Measurements from ENCODE around the gene SMIM35.

The SMIM35 gene

GRCh38 chr11:118067006-118067405 lies 19.8 kb downstream of the SMIM35 start:
- ATAC-seq: no peak
- no peak for TF ChIP-seq ZC3H10 (CRISPR knock-in tag; IDR thresholded peaks at IDR 0.05)
- TF ChIP-seq ZFP3 (CRISPR knock-in tag; IDR thresholded peaks at IDR 0.05): no peak
- no peak for TF ChIP-seq SNAI2 (CRISPR knock-in tag; IDR thresholded peaks at IDR 0.05)
- TF ChIP-seq CREB5 (CRISPR knock-in tag; IDR thresholded peaks at IDR 0.05; ENCODE audit: low read depth): no peak
- no peak for TF ChIP-seq ZNF8 (CRISPR knock-in tag; IDR thresholded peaks at IDR 0.05)
- TF ChIP-seq TOX (CRISPR knock-in tag; IDR thresholded peaks at IDR 0.05; ENCODE audit: borderline replicate concordance): no peak
- no peak for TF ChIP-seq ISL1 (CRISPR knock-in tag; IDR thresholded peaks at IDR 0.05)
- TF ChIP-seq OSR1 (CRISPR knock-in tag; IDR thresholded peaks at IDR 0.05): no peak
- TF ChIP-seq ZFP30 (CRISPR knock-in tag; IDR thresholded peaks at IDR 0.05): no peak
- no peak for TF ChIP-seq ESRRG (CRISPR knock-in tag; IDR thresholded peaks at IDR 0.05)
- TF ChIP-seq RARB (CRISPR knock-in tag; IDR thresholded peaks at IDR 0.05): no peak
- no peak for TF ChIP-seq ARNTL (CRISPR knock-in tag; IDR thresholded peaks at IDR 0.05; ENCODE audit: borderline replicate concordance, low read depth)
- TF ChIP-seq BACH2 (CRISPR knock-in tag; IDR thresholded peaks at IDR 0.05; ENCODE audit: borderline replicate concordance): no peak
- TF ChIP-seq CSRNP3 (CRISPR knock-in tag; IDR thresholded peaks at IDR 0.05): no peak
- TF ChIP-seq CSDC2 (CRISPR knock-in tag; IDR thresholded peaks at IDR 0.05): no peak
- TF ChIP-seq PATZ1 (CRISPR knock-in tag; IDR thresholded peaks at IDR 0.05; ENCODE audit: borderline replicate concordance): no peak
- no peak for TF ChIP-seq ZNF565 (CRISPR knock-in tag; conservative IDR thresholded peaks at IDR 0.05; ENCODE audit: low read depth)
- no peak for TF ChIP-seq GLIS3 (CRISPR knock-in tag; IDR thresholded peaks at IDR 0.05)
- no peak for TF ChIP-seq TCF4 (CRISPR knock-in tag; IDR thresholded peaks at IDR 0.05; ENCODE audit: borderline replicate concordance)
- no peak for TF ChIP-seq POU6F1 (CRISPR knock-in tag; IDR thresholded peaks at IDR 0.05; ENCODE audit: borderline replicate concordance, low read depth)

GRCh38 chr11:118065384-118065783 lies 21.4 kb downstream of the SMIM35 start:
- ATAC-seq: no peak

More at GRCh38 chr11:118065384-118065783, 21.4 kb downstream of the SMIM35 start:
- TF ChIP-seq PATZ1 (CRISPR knock-in tag; IDR thresholded peaks at IDR 0.05; ENCODE audit: borderline replicate concordance) (no peak), ISL1 (CRISPR knock-in tag; IDR thresholded peaks at IDR 0.05) (no peak), ZFP3 (CRISPR knock-in tag; IDR thresholded peaks at IDR 0.05) (no peak), GLIS3 (CRISPR knock-in tag; IDR thresholded peaks at IDR 0.05) (no peak), TSHZ2 (CRISPR knock-in tag; IDR thresholded peaks at IDR 0.05) (no peak), ZNF70 (CRISPR knock-in tag; IDR thresholded peaks at IDR 0.05) (no peak), PPARA (CRISPR knock-in tag; IDR thresholded peaks at IDR 0.05; ENCODE audit: borderline replicate concordance) (no peak), ZFP30 (CRISPR knock-in tag; IDR thresholded peaks at IDR 0.05) (no peak), ZNF565 (CRISPR knock-in tag; conservative IDR thresholded peaks at IDR 0.05; ENCODE audit: low read depth) (no peak), RARB (CRISPR knock-in tag; IDR thresholded peaks at IDR 0.05) (no peak), ARNTL (CRISPR knock-in tag; IDR thresholded peaks at IDR 0.05; ENCODE audit: borderline replicate concordance, low read depth) (no peak), CREB5 (CRISPR knock-in tag; IDR thresholded peaks at IDR 0.05; ENCODE audit: low read depth) (no peak), ZC3H10 (CRISPR knock-in tag; IDR thresholded peaks at IDR 0.05) (no peak), ZNF8 (CRISPR knock-in tag; IDR thresholded peaks at IDR 0.05) (no peak), TCF4 (CRISPR knock-in tag; IDR thresholded peaks at IDR 0.05; ENCODE audit: borderline replicate concordance) (no peak), TOX (CRISPR knock-in tag; IDR thresholded peaks at IDR 0.05; ENCODE audit: borderline replicate concordance) (no peak), ESRRG (CRISPR knock-in tag; IDR thresholded peaks at IDR 0.05) (no peak)

Measured in SK-N-SH treated with all-trans-retinoic acid at 6 μM for 48 hours (cell line).